Neural progenitor cell (in vitro differentiated cells): ENCODE results near the gene NFASC. TPM values are rescaled to one million over a fixed set of nuclear protein-coding genes. Genes with fewer than 3 reads are reported as not detected.

Source experiments
- DNase-seq: peaks from one replicate; pipeline ENCODE4 v3.0.0-alpha.2; 2016; ENCODE audit warnings: low spot score
- H2AFZ ChIP-seq: fragments of 200-600 bp; sonication (generic); replicated peaks from 2 replicates; pipeline ENCODE4 v1.6.1; 2016; ENCODE audit warnings: antibody characterized with exemption
- H3F3A ChIP-seq: fragments of 200-600 bp; sonication (generic); 2 replicates; pipeline ENCODE4 v1.6.1; 2016; ENCODE audit warnings: antibody characterized with exemption, low read depth
- H3K27ac ChIP-seq: fragments of 200-600 bp; sonication (generic); 2 replicates; pipeline ENCODE4 v1.5.1; 2016; ENCODE audit warnings: mild to moderate bottlenecking
- H3K27me3 ChIP-seq: fragments of 200-600 bp; sonication (generic); 2 replicates; pipeline ENCODE4 v1.6.1; 2016; ENCODE audit warnings: mild to moderate bottlenecking, moderate library complexity
- H3K36me3 ChIP-seq: fragments of 200-600 bp; sonication (generic); 2 replicates; pipeline ENCODE4 v1.5.1; 2016
- H3K4me1 ChIP-seq: fragments of 200-600 bp; sonication (generic); 2 replicates; pipeline ENCODE4 v1.6.1; 2016; ENCODE audit warnings: mixed run types
- H3K4me2 ChIP-seq: fragments of 200-600 bp; sonication (generic); 2 replicates; pipeline ENCODE4 v1.6.1; 2016
- H3K4me3 ChIP-seq: fragments of 200-600 bp; sonication (generic); 2 replicates; pipeline ENCODE4 v1.5.1; 2016
- H3K79me2 ChIP-seq: fragments of 200-600 bp; sonication (generic); 2 replicates; pipeline ENCODE4 v1.6.1; 2016; ENCODE audit warnings: low read depth
- H3K9ac ChIP-seq: fragments of 200-600 bp; sonication (generic); 2 replicates; pipeline ENCODE4 v1.6.1; 2016
- H3K9me3 ChIP-seq: fragments of 200-600 bp; sonication (generic); 2 replicates; pipeline ENCODE4 v1.5.1; 2016; ENCODE audit warnings: low read depth
- H4K20me1 ChIP-seq: fragments of 200-600 bp; sonication (generic); 2 replicates; pipeline ENCODE4 v1.6.1; 2016; ENCODE audit warnings: low read depth
- H3K27ac Mint-ChIP-seq: 3 replicates; pipeline ENCODE4 v1.8.0; 2021; ENCODE audit warnings: mixed read lengths
- H3K27me3 Mint-ChIP-seq: 2 replicates; pipeline ENCODE4 v1.8.0; 2022; ENCODE audit warnings: low read depth, mild to moderate bottlenecking, inconsistent platforms, moderate library complexity, mixed read lengths; ENCODE audit not compliant: insufficient read depth
- H3K36me3 Mint-ChIP-seq: 3 replicates; pipeline ENCODE4 v1.8.0; 2021; ENCODE audit warnings: mixed read lengths
- H3K4me1 Mint-ChIP-seq: 3 replicates; pipeline ENCODE4 v1.8.0; 2021; ENCODE audit warnings: mixed read lengths
- H3K4me3 Mint-ChIP-seq: 3 replicates; pipeline ENCODE4 v1.8.0; 2021; ENCODE audit warnings: mild to moderate bottlenecking, moderate library complexity, mixed read lengths
- H3K9me3 Mint-ChIP-seq: 3 replicates; pipeline ENCODE4 v1.8.0; 2020; ENCODE audit warnings: mixed read lengths
- CTCF ChIP-seq: fragments of 200-600 bp; sonication (generic); IDR thresholded peaks from 2 replicates; pipeline ENCODE4 v1.5.1; 2017; ENCODE audit warnings: antibody characterized with exemption, mild to moderate bottlenecking
- EZH2 ChIP-seq: fragments of 200-600 bp; sonication (generic); IDR thresholded peaks from 2 replicates; pipeline ENCODE4 v1.6.1; 2017; ENCODE audit warnings: antibody characterized with exemption, mild to moderate bottlenecking, moderate library complexity
- EZH2phosphoT487 ChIP-seq: fragments of 200-600 bp; sonication (generic); IDR thresholded peaks from 2 replicates; pipeline ENCODE4 v1.6.1; 2017; ENCODE audit warnings: antibody characterized with exemption
- total RNA-seq: library from RNA; depleted of rRNA; stranded (reverse); fragments of >200 nt; gene quantifications from 2 replicates; pipeline ENCODE4 v1.2.3, GENCODE V29; 2015; ENCODE audit warnings: low replicate concordance

NFASC gene
- total RNA-seq, 1 donor from 2014 or later, result 2.5 TPM

DNA sequence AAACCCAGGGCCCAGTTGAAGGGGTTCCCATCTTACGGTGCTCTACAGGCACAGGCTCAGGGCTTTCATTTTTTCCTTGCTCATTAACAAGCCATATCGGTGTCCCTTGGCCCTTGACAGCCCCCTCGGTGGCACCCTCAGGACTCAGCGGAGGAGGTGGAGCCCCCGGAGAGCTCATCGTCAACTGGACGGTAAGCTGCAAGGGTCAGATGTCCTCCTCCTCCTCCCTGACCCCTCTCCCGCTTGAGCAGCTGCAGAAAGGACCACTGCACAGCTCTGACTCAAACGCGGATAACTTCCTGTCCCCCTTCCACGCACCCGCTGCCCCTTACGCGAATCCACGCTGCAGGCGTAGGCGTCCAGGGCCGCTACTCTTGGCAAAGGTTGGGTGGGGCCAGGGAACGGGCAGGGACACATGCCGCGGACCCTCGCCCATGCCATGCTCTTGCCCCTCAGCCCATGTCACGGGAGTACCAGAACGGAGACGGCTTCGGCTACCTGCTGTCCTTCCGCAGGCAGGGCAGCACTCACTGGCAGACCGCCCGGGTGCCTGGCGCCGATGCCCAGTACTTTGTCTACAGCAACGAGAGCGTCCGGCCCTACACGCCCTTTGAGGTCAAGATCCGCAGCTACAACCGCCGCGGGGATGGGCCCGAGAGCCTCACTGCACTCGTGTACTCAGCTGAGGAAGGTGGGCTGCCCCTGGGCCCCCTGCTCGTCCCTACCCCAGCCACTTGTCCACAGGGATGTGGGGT lies 198.9 kb downstream of the NFASC start:
- H3K4me3 ChIP-seq, result no peak overlapping the region
- H3K27me3 ChIP-seq, result no peaks in the 10 kb centered on the region
- H3K9ac ChIP-seq, result no peak overlapping the region
- H3K9me3 ChIP-seq, result no peaks in the 10 kb centered on the region
- Mint-ChIP-seq H3K36me3 (no peaks in the 10 kb centered on the region), H3K4me3 (no peak overlapping the region), H3K27ac (no peak overlapping the region), H3K27me3 (peaks cover 7% of the 10 kb centered on the region), H3K4me1 (peaks cover 6% of the 10 kb centered on the region), H3K9me3 (no peaks in the 10 kb centered on the region)
- H3K36me3 ChIP-seq, result no peaks in the 10 kb centered on the region
- H3F3A ChIP-seq, result no peaks in the 10 kb centered on the region
- no peak overlapping the region for H3K4me2 ChIP-seq
- DNase-seq, result no peak
- no peaks in the 10 kb centered on the region for H3K79me2 ChIP-seq
- no peaks in the 10 kb centered on the region for H3K4me1 ChIP-seq
- H3K27ac ChIP-seq, result no peak overlapping the region
- H4K20me1 ChIP-seq, result no peaks in the 10 kb centered on the region
- H2AFZ ChIP-seq, result no peak overlapping the region
- TF ChIP-seq EZH2 (no peak), CTCF (no peak), EZH2phosphoT487 (no peak)

DNA sequence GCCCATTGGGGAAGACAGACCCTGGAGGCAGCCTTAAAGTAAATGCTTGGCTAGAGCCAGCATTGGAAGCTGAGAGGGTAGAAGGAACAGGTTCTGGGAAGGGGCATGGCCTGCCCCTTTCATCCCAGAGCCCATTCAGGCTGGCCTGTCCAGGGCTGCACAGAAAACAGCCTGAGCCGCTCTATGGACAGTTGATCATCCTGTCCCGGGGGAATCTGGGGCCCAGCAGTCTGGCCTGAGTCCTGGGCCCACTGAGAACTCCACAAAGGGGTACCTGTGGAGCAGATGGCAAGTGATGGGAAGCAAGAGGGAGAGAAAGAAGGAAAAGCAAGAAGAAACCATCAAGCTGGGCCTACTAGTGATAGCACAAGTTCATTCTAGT lies 200.4 kb downstream of the NFASC start:
- Mint-ChIP-seq H3K9me3 (no peaks in the 10 kb centered on the region), H3K4me1 (peaks cover 6% of the 10 kb centered on the region), H3K4me3 (no peak overlapping the region), H3K27me3 (peaks cover 4% of the 10 kb centered on the region), H3K36me3 (no peaks in the 10 kb centered on the region), H3K27ac (peak overlapping the region; percentile 68)
- H3F3A ChIP-seq, result no peaks in the 10 kb centered on the region
- no peak overlapping the region for H3K27ac ChIP-seq
- TF ChIP-seq CTCF, result no peak
- no peak for TF ChIP-seq EZH2
- TF ChIP-seq EZH2phosphoT487, result no peak
- no peaks in the 10 kb centered on the region for H3K27me3 ChIP-seq
- H3K79me2 ChIP-seq, result no peaks in the 10 kb centered on the region
- no peak overlapping the region for H3K9ac ChIP-seq
- H3K4me3 ChIP-seq, result no peak overlapping the region
- no peak overlapping the region for H2AFZ ChIP-seq
- H3K4me1 ChIP-seq, result no peaks in the 10 kb centered on the region
- H3K4me2 ChIP-seq, result no peak overlapping the region
- no peaks in the 10 kb centered on the region for H4K20me1 ChIP-seq
- H3K9me3 ChIP-seq, result no peaks in the 10 kb centered on the region
- no peak for DNase-seq
- H3K36me3 ChIP-seq, result no peaks in the 10 kb centered on the region

GRCh38 chr1:205071801-205072200 lies 201.1 kb downstream of the NFASC start:
- H3K27ac Mint-ChIP-seq, result no peak overlapping the region

More at GRCh38 chr1:205071801-205072200, 201.1 kb downstream of the NFASC start:
- Histone ChIP-seq H3F3A (no peaks in the 10 kb centered on the region), H3K4me2 (no peak overlapping the region), H3K27me3 (no peaks in the 10 kb centered on the region), H3K79me2 (no peaks in the 10 kb centered on the region), H2AFZ (no peak overlapping the region), H3K9me3 (no peaks in the 10 kb centered on the region), H3K4me3 (no peak overlapping the region), H3K4me1 (no peaks in the 10 kb centered on the region), H3K27ac (no peak overlapping the region), H3K36me3 (no peaks in the 10 kb centered on the region), H4K20me1 (no peaks in the 10 kb centered on the region), H3K9ac (no peak overlapping the region)
- Mint-ChIP-seq H3K36me3 (no peaks in the 10 kb centered on the region), H3K4me1 (peaks cover 11% of the 10 kb centered on the region), H3K4me3 (no peak overlapping the region), H3K27me3 (peaks cover 2% of the 10 kb centered on the region), H3K9me3 (no peaks in the 10 kb centered on the region)
- TF ChIP-seq EZH2phosphoT487 (no peak), EZH2 (no peak), CTCF (no peak)
- no peak for DNase-seq
